NT2/D1 (cell line): ENCODE measurements around the gene FAM162A.

ENCODE experiments used
- SUZ12 ChIP-seq: IDR thresholded peaks from 2 replicates; pipeline ENCODE4 v1.6.1; 2011; ENCODE audit not compliant: insufficient read length, insufficient read depth; ENCODE audit errors: extremely low read depth
- YY1 ChIP-seq: IDR thresholded peaks from 2 replicates; pipeline ENCODE4 v1.6.1; 2011; ENCODE audit not compliant: insufficient read length, insufficient read depth
- ZNF274 ChIP-seq: IDR thresholded peaks from 2 replicates; pipeline ENCODE4 v1.6.1; 2011; ENCODE audit warnings: mild to moderate bottlenecking, low read depth, low read length

- TF ChIP-seq YY1, result no peak
- no peak for TF ChIP-seq ZNF274
- no peak for TF ChIP-seq SUZ12
Measured at GRCh38 chr3:122395582-122395981, 11.6 kb downstream of the FAM162A start.
